PC-3 (cell line): Measurements from ENCODE around the gene PRAMEF12. TPM values are rescaled to one million over a fixed set of nuclear protein-coding genes. Genes with fewer than 3 reads are reported as not detected.
"Not testable (repeated sequence)": the region's sequence is repeated elsewhere in the genome, so short reads cannot be mapped to it uniquely, and the experiment has no call there.

ENCODE experiments used
- ATAC-seq: fragments of 200-7000 bp; cut with Tn5 transposase; 2 replicates; pipeline ENCODE4 v1.9.1; 2020; ENCODE audit warnings: mild to moderate bottlenecking, moderate library complexity
- BruUV-seq: library from RNA; stranded (reverse); fragments of 400-500 nt; replicated peaks from 2 replicates; lab custom pipeline; 2021; lab: Mats Ljungman, UMichigan
- CTCF ChIA-PET: fragments of 300-600 bp; sonication (Branson Sonifier 250); formaldehyde crosslinking; loops from one replicate; lab custom pipeline; 2022; ENCODE audit warnings: antibody characterized with exemption; lab: Charles Lee
- POLR2A ChIA-PET: fragments of 300-600 bp; sonication (Branson Sonifier 250); formaldehyde crosslinking; loops from one replicate; lab custom pipeline; 2022; ENCODE audit warnings: antibody characterized with exemption; ENCODE audit not compliant: unreplicated experiment; lab: Charles Lee
- DNase-seq: peaks from one replicate; pipeline ENCODE4 v3.0.0-alpha.2; 2015
- H2AFZ ChIP-seq: fragments of 300-600 bp; sonication (generic); 2 replicates; pipeline ENCODE4 v1.6.0; 2016; ENCODE audit warnings: antibody characterized with exemption, low read length
- H3F3A ChIP-seq: fragments of 300-600 bp; sonication (generic); one replicate; pipeline ENCODE4 v1.6.0; 2017; ENCODE audit warnings: antibody characterized with exemption, low read length, control low read depth, mild to moderate bottlenecking; ENCODE audit not compliant: unreplicated experiment
- H3K27ac ChIP-seq: fragments of 300-600 bp; sonication (generic); 2 replicates; pipeline ENCODE4 v1.5.1; 2016; ENCODE audit warnings: mild to moderate bottlenecking, low read length
- H3K27me3 ChIP-seq: fragments of 300-600 bp; sonication (generic); 2 replicates; pipeline ENCODE4 v1.6.1; 2016; ENCODE audit warnings: low read length, mixed read lengths
- H3K36me3 ChIP-seq: fragments of 300-600 bp; sonication (generic); 2 replicates; pipeline ENCODE4 v1.6.1; 2016; ENCODE audit warnings: low read depth, mixed run types, low read length, mixed read lengths
- H3K4me1 ChIP-seq: fragments of 300-600 bp; sonication (generic); 2 replicates; pipeline ENCODE4 v1.5.1; 2016; ENCODE audit warnings: low read length; ENCODE audit not compliant: insufficient read depth
- H3K4me2 ChIP-seq: fragments of 300-600 bp; sonication (generic); 2 replicates; pipeline ENCODE4 v1.6.0; 2016; ENCODE audit warnings: low read length
- H3K4me3 ChIP-seq: fragments of 300-600 bp; sonication (generic); 2 replicates; pipeline ENCODE4 v1.5.1; 2016; ENCODE audit warnings: mild to moderate bottlenecking, low read length, mixed read lengths
- H3K79me2 ChIP-seq: fragments of 300-600 bp; sonication (generic); 2 replicates; pipeline ENCODE4 v1.6.1; 2017; ENCODE audit warnings: low read length, mixed read lengths
- H3K9ac ChIP-seq: fragments of 300-600 bp; sonication (generic); 2 replicates; pipeline ENCODE4 v1.6.0; 2016; ENCODE audit warnings: mild to moderate bottlenecking, low read length
- H3K9me2 ChIP-seq: fragments of 300-600 bp; sonication (generic); replicated peaks from 2 replicates; pipeline ENCODE4 v1.6.1; 2016; ENCODE audit warnings: mixed run types, low read length, mixed read lengths
- H3K9me3 ChIP-seq: fragments of 300-600 bp; sonication (generic); 2 replicates; pipeline ENCODE4 v1.6.1; 2016; ENCODE audit warnings: low read length, mixed read lengths
- H4K20me1 ChIP-seq: fragments of 300-600 bp; sonication (generic); 2 replicates; pipeline ENCODE4 v1.6.1; 2016; ENCODE audit warnings: low read length, mixed read lengths
- CTCF ChIP-seq: fragments of 300-600 bp; sonication (generic); conservative IDR thresholded peaks from 2 replicates; pipeline ENCODE4 v1.5.1; 2017; ENCODE audit warnings: antibody characterized with exemption, low read depth, mild to moderate bottlenecking, low read length
- EZH2 ChIP-seq: fragments of 300-600 bp; sonication (generic); IDR thresholded peaks from one replicate; pipeline ENCODE4 v1.6.1; 2017; ENCODE audit warnings: antibody characterized with exemption, mild to moderate bottlenecking, low read length; ENCODE audit not compliant: unreplicated experiment
- EZH2phosphoT487 ChIP-seq: fragments of 300-600 bp; sonication (generic); IDR thresholded peaks from 2 replicates; pipeline ENCODE4 v1.6.1; 2018; ENCODE audit warnings: mild to moderate bottlenecking, antibody characterized with exemption, low read length, borderline replicate concordance
- intact Hi-C: fragments of 100-400 bp; cut with micrococcal nuclease; formaldehyde crosslinking; loops from 2 replicates; pipeline ENCODE4 v1.9.0; 2023
- total RNA-seq: library from RNA; depleted of rRNA; stranded (reverse); fragments of >200 nt; gene quantifications from 2 replicates; pipeline ENCODE4 v1.2.3, GENCODE V29; 2014; rRNA removed

Gene PRAMEF12
- total RNA-seq, 1 experiment from 2014 or later = not detected

GRCh38 chr1:12811409-12811784 is 37.9 kb downstream of the PRAMEF12 start:
- Histone ChIP-seq H3K4me3 (no peak overlapping the region), H3K9me2 (no peaks in the 10 kb centered on the region), H3K9ac (no peak overlapping the region), H3K36me3 (no peaks in the 10 kb centered on the region), H2AFZ (no peak overlapping the region), H3K4me2 (no peak overlapping the region), H3K9me3 (no peaks in the 10 kb centered on the region), H3K27me3 (peaks cover 20% of the 10 kb centered on the region), H4K20me1 (no peaks in the 10 kb centered on the region), H3K4me1 (no peaks in the 10 kb centered on the region), H3K79me2 (no peaks in the 10 kb centered on the region), H3K27ac (no peak overlapping the region), H3F3A (no peaks in the 10 kb centered on the region)
- ATAC-seq (no peak), DNase-seq (peak; percentile 20)
- ChIA-PET POLR2A (no interaction called here), CTCF (no interaction called here)
- BruUV-seq = no TSS peak
- no peak for TF ChIP-seq EZH2phosphoT487
- TF ChIP-seq EZH2 = no peak
- TF ChIP-seq CTCF = no peak
- intact Hi-C loops = no loop called here

- H4K20me1 ChIP-seq, DNase-seq, H3K4me1 ChIP-seq, H3K4me3 ChIP-seq, H3K9ac ChIP-seq, BruUV-seq, H2AFZ ChIP-seq, intact Hi-C loops, H3K4me2 ChIP-seq, H3K27ac ChIP-seq, CTCF ChIA-PET, POLR2A ChIA-PET, H3K79me2 ChIP-seq, H3K9me3 ChIP-seq, H3F3A ChIP-seq, ATAC-seq, H3K9me2 ChIP-seq, H3K36me3 ChIP-seq: not testable (repeated sequence)
- peaks cover 13% of the 10 kb centered on the region for H3K27me3 ChIP-seq
Observed at GRCh38 chr1:12819061-12819460, 45.5 kb downstream of the PRAMEF12 start.

Other genes starting within 250 kb of the PRAMEF12 start
- gene DHRS3, start 155.5 kb upstream of the PRAMEF12 start, total RNA-seq = 105 and 116 TPM in 2 replicates
- not detected in 2 replicates for gene AADACL4, start 129.7 kb upstream of the PRAMEF12 start, total RNA-seq
- not detected in 2 replicates for gene AADACL3, start 57.6 kb upstream of the PRAMEF12 start, total RNA-seq
- gene CFAP107, start 27.5 kb upstream of the PRAMEF12 start, total RNA-seq = not detected in 2 replicates
- gene PRAMEF1, start 17.7 kb downstream of the PRAMEF12 start, total RNA-seq = not detected in 2 replicates
- gene PRAMEF11, start 57.7 kb downstream of the PRAMEF12 start, total RNA-seq = not detected in 2 replicates
- gene HNRNPCL1, start 75.0 kb downstream of the PRAMEF12 start, total RNA-seq = not detected in 2 replicates
- not detected in 2 replicates for gene PRAMEF2, start 83.3 kb downstream of the PRAMEF12 start, total RNA-seq
- gene PRAMEF4, start 112.5 kb downstream of the PRAMEF12 start, total RNA-seq = not detected in 2 replicates
- gene PRAMEF10, start 124.5 kb downstream of the PRAMEF12 start, total RNA-seq = not detected in 2 replicates
- gene PRAMEF7, start 142.9 kb downstream of the PRAMEF12 start, total RNA-seq = not detected in 2 replicates
- not detected in 2 replicates for gene PRAMEF6, start 173.8 kb downstream of the PRAMEF12 start, total RNA-seq